DND-41 (cell line): Measurements from ENCODE around the gene LIX1.

ENCODE experiments used
- EZH2 ChIP-seq: IDR thresholded peaks from 3 replicates; pipeline ENCODE4 v1.6.1; 2012; ENCODE audit warnings: borderline replicate concordance, low read depth, mild to moderate bottlenecking, moderate library complexity, low read length, inconsistent platforms; ENCODE audit not compliant: severe bottlenecking
- TF ChIP-seq, protein P1 (sequence below): IDR thresholded peaks from 2 replicates; pipeline ENCODE4 v1.5.1; 2012; ENCODE audit warnings: borderline replicate concordance, low read length, moderate library complexity, mild to moderate bottlenecking; ENCODE audit not compliant: poor library complexity, severe bottlenecking; ENCODE audit errors: extremely low read depth

DNA sequence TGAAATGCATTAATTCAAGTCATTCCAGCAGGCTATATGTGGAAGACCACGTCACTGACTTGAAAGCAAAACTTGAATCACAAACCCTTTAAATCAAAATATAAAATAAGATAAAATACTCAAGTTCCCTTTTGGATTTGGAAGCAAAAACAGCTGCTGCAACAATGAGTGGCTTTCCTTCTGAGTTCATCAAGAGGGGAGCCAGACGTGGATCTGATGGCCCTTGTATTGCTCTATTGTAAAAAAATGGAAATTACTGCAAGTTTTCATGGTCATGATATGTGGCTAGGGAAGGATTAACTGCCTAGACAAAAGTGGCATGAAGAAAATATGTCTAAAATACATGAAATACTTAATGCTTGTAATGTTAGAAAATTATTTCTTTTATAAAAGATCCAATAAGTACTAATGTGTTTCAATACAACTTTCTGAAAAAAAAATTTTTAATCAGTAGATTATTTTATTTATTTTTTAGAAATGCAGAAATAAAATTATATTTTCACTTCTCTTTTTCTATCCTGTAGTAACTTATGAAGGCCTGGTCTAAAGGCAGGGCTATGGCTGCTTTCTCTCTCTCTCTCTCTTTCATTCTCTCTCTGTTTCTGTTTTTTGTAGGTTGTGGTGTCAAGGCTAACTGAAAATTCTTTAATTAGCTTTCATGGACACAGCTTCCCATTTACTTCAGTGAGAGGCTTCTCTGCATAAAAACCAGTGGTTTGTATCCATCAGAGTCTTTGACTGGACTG, 24.0 kb downstream of the LIX1 start:
- TF ChIP-seq, protein P1, sequence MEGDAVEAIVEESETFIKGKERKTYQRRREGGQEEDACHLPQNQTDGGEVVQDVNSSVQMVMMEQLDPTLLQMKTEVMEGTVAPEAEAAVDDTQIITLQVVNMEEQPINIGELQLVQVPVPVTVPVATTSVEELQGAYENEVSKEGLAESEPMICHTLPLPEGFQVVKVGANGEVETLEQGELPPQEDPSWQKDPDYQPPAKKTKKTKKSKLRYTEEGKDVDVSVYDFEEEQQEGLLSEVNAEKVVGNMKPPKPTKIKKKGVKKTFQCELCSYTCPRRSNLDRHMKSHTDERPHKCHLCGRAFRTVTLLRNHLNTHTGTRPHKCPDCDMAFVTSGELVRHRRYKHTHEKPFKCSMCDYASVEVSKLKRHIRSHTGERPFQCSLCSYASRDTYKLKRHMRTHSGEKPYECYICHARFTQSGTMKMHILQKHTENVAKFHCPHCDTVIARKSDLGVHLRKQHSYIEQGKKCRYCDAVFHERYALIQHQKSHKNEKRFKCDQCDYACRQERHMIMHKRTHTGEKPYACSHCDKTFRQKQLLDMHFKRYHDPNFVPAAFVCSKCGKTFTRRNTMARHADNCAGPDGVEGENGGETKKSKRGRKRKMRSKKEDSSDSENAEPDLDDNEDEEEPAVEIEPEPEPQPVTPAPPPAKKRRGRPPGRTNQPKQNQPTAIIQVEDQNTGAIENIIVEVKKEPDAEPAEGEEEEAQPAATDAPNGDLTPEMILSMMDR, result no peak
- TF ChIP-seq EZH2, result no peak
